GM12892 (cell line): ENCODE data around the gene ACSS1.
A peak's percentile ranks its signal among the peaks of the same experiment; 100 is the strongest.

Experiments
- DNase-seq: peaks from one replicate; pipeline ENCODE4 v3.0.0; 2011; ENCODE audit not compliant: insufficient read length
- FAIRE-seq: peaks from 2 replicates; lab custom pipeline; 2011; peaks lifted over from hg19 to GRCh38; lab: Jason Lieb, UNC
- POLR2A ChIP-seq: IDR thresholded peaks from 2 replicates; pipeline ENCODE4 v1.6.1; 2011; ENCODE audit warnings: low read depth, low read length, control low read depth
- POLR2AphosphoS5 ChIP-seq: IDR thresholded peaks from 2 replicates; pipeline ENCODE4 v1.6.1; 2011; ENCODE audit warnings: low read depth, low read length, control low read depth
- TAF1 ChIP-seq: IDR thresholded peaks from 2 replicates; pipeline ENCODE4 v1.6.1; 2011; ENCODE audit warnings: low read depth, mild to moderate bottlenecking, control low read depth, low read length, borderline replicate concordance

ACSS1 gene

GRCh38 chr20:24998631-24999445, 59.1 kb downstream of the ACSS1 start:
- no peak for FAIRE-seq
- TF ChIP-seq TAF1 (no peak), POLR2A (no peak), POLR2AphosphoS5 (no peak)
- no peak for DNase-seq

GRCh38 chr20:24998121-24998520, 59.8 kb downstream of the ACSS1 start:
- DNase-seq = no peak
- FAIRE-seq = no peak
- TF ChIP-seq POLR2A (no peak), TAF1 (no peak), POLR2AphosphoS5 (no peak)

GRCh38 chr20:24996449-24997377, 61.2 kb downstream of the ACSS1 start:
- FAIRE-seq = no peak
- no peak for DNase-seq
- TF ChIP-seq POLR2A = no peak
- no peak for TF ChIP-seq POLR2AphosphoS5
- TF ChIP-seq TAF1 = no peak

- FAIRE-seq = no peak
Measured at GRCh38 chr20:24995741-24996448, 62.0 kb downstream of the ACSS1 start.

GRCh38 chr20:24994470-24995368, 63.2 kb downstream of the ACSS1 start:
- FAIRE-seq (peak; percentile 77), DNase-seq (peak; percentile 50)
- TF ChIP-seq POLR2AphosphoS5 (no peak), TAF1 (no peak), POLR2A (no peak)

More at GRCh38 chr20:24995741-24996448, 62.0 kb downstream of the ACSS1 start:
- TF ChIP-seq POLR2A = no peak
- no peak for TF ChIP-seq TAF1
- TF ChIP-seq POLR2AphosphoS5 = no peak
- no peak for DNase-seq

- no peak for FAIRE-seq
- TF ChIP-seq TAF1 (no peak), POLR2A (no peak), POLR2AphosphoS5 (no peak)
Measured at GRCh38 chr20:24994186-24994465, 63.8 kb downstream of the ACSS1 start.

GRCh38 chr20:24993337-24994185, 64.4 kb downstream of the ACSS1 start:
- FAIRE-seq (no peak), DNase-seq (no peak)
- no peak for TF ChIP-seq POLR2A
- no peak for TF ChIP-seq POLR2AphosphoS5
- no peak for TF ChIP-seq TAF1

More at GRCh38 chr20:24994186-24994465, 63.8 kb downstream of the ACSS1 start:
- DNase-seq = no peak

GRCh38 chr20:24992487-24993205, 65.3 kb downstream of the ACSS1 start, which contains the start of gene APMAP:
APMAP (minus strand) TSS chr20:24992751; CDS start chr20:24992688, 63 bp downstream.
- DNase-seq = peak; percentile 94
- FAIRE-seq = peak; percentile 97

GRCh38 chr20:24991897-24992486, 65.9 kb downstream of the ACSS1 start:
- TF ChIP-seq TAF1 (no peak), POLR2A (no peak), POLR2AphosphoS5 (no peak)
- FAIRE-seq (no peak), DNase-seq (no peak)

More at GRCh38 chr20:24992487-24993205, 65.3 kb downstream of the ACSS1 start, which contains the start of gene APMAP:
- TF ChIP-seq POLR2AphosphoS5 (peak; percentile 82), TAF1 (peak; percentile 49; the same call in 1 of the 2 replicates), POLR2A (peak; percentile 94)
